ENCODE data around the gene ZDHHC7.
A peak's percentile ranks its signal among the peaks of the same experiment; 100 is the strongest.

ZDHHC7 gene

GRCh38 chr16:84970447-84971127 is 40.7 kb downstream of the ZDHHC7 start:
- H3K27ac ChIP-seq: no peak overlapping the region
- TF ChIP-seq ZFX (IDR thresholded peaks at IDR 0.05; ENCODE audit: borderline replicate concordance) (no peak), CTCF (IDR thresholded peaks at IDR 0.05) (peak; percentile 89)

GRCh38 chr16:84967828-84968227 is 43.5 kb downstream of the ZDHHC7 start:
- TF ChIP-seq ZFX (IDR thresholded peaks at IDR 0.05; ENCODE audit: borderline replicate concordance): no peak
- TF ChIP-seq CTCF (IDR thresholded peaks at IDR 0.05): no peak
- H3K27ac ChIP-seq: no peak overlapping the region

GRCh38 chr16:84965428-84966415 is 45.6 kb downstream of the ZDHHC7 start:
- TF ChIP-seq CTCF (IDR thresholded peaks at IDR 0.05) (no peak), ZFX (IDR thresholded peaks at IDR 0.05; ENCODE audit: borderline replicate concordance) (no peak)
- no peak overlapping the region for H3K27ac ChIP-seq

- no peak for TF ChIP-seq ZFX (IDR thresholded peaks at IDR 0.05; ENCODE audit: borderline replicate concordance)
- TF ChIP-seq CTCF (IDR thresholded peaks at IDR 0.05): no peak
- no peak overlapping the region for H3K27ac ChIP-seq
Observed at GRCh38 chr16:84964386-84965128, 46.8 kb downstream of the ZDHHC7 start.

GRCh38 chr16:84963066-84963465 is 48.3 kb downstream of the ZDHHC7 start:
- no peak overlapping the region for H3K27ac ChIP-seq
- TF ChIP-seq CTCF (IDR thresholded peaks at IDR 0.05): no peak
- no peak for TF ChIP-seq ZFX (IDR thresholded peaks at IDR 0.05; ENCODE audit: borderline replicate concordance)

GRCh38 chr16:84960942-84961341 is 50.4 kb downstream of the ZDHHC7 start:
- H3K27ac ChIP-seq: no peak overlapping the region
- TF ChIP-seq CTCF (IDR thresholded peaks at IDR 0.05) (no peak), ZFX (IDR thresholded peaks at IDR 0.05; ENCODE audit: borderline replicate concordance) (no peak)
